BJ (cell line): ENCODE data around the gene FNDC3B. TPM values are rescaled to one million over a fixed set of nuclear protein-coding genes. Genes with fewer than 3 reads are reported as not detected.
"Not testable (repeated sequence)": the region's sequence is repeated elsewhere in the genome, so short reads cannot be mapped to it uniquely, and the experiment has no call there.

Source experiments
- CTCF ChIA-PET: fragments of 350-600 bp; formaldehyde crosslinking; extraction: SDS; loops from one replicate; lab custom pipeline; 2021; ENCODE audit warnings: antibody characterized with exemption, inconsistent platforms; lab: Yijun Ruan, JAX
- POLR2A ChIA-PET: fragments of 300-600 bp; sonication (Branson Sonifier 250); formaldehyde crosslinking; extraction: SDS; loops from one replicate; lab custom pipeline; 2021; ENCODE audit warnings: antibody characterized with exemption; lab: Charles Lee
- DNase-seq: peaks from one replicate; pipeline ENCODE4 v3.0.0-alpha.2; 2011; ENCODE audit warnings: low read depth
- H3K27me3 ChIP-seq: 2 replicates; pipeline ENCODE4 v1.6.0; 2011; ENCODE audit warnings: low read length; ENCODE audit not compliant: control insufficient read depth, insufficient read depth
- H3K36me3 ChIP-seq: 2 replicates; pipeline ENCODE4 v1.5.1; 2011; ENCODE audit warnings: low read length; ENCODE audit not compliant: control insufficient read depth, insufficient read depth
- H3K4me3 ChIP-seq: 2 replicates; pipeline ENCODE4 v1.5.1; 2011; ENCODE audit warnings: low read depth, mild to moderate bottlenecking, control low read depth, low read length
- polyA plus RNA-seq: library from polyadenylated mRNA; depleted of rRNA; stranded (reverse); fragments of >200 nt; gene quantifications from 2 replicates; pipeline ENCODE4 v1.2.3, GENCODE V29; 2011
- TF ChIP-seq, protein P1 (sequence below): IDR thresholded peaks from 2 replicates; pipeline ENCODE4 v1.5.1; 2011; ENCODE audit warnings: low read depth, mild to moderate bottlenecking, control low read depth, inconsistent platforms, low read length, moderate library complexity; ENCODE audit not compliant: insufficient read depth

The FNDC3B gene
- polyA plus RNA-seq, 1 experiment = 28.6 TPM

DNA sequence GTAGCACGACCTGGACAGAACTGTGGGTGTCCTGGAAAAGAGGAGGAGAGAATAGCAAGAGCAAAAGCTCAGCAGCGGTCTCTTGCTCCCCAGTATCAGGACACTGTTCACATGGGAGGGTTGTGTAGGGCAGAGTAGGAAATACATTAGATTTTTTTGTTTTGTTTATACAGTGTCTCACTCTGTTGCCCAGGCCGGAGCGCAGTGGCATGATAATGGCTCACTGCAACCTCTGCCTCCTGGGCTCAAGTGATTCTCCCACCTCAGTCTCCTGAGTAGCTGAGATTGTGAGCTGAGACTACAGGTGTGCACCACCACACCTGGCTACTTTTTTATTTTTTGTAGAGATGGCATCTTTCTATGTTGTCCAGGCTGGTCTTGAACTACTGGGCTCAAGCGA lies 53.3 kb downstream of the FNDC3B start:
- Histone ChIP-seq H3K27me3 (no peaks in the 10 kb centered on the region), H3K36me3 (no peaks in the 10 kb centered on the region; the same call in 1 of the 2 replicates), H3K4me3 (no peak overlapping the region)
- no peak for DNase-seq
- POLR2A ChIA-PET = no interaction called here
- TF ChIP-seq, protein P1, sequence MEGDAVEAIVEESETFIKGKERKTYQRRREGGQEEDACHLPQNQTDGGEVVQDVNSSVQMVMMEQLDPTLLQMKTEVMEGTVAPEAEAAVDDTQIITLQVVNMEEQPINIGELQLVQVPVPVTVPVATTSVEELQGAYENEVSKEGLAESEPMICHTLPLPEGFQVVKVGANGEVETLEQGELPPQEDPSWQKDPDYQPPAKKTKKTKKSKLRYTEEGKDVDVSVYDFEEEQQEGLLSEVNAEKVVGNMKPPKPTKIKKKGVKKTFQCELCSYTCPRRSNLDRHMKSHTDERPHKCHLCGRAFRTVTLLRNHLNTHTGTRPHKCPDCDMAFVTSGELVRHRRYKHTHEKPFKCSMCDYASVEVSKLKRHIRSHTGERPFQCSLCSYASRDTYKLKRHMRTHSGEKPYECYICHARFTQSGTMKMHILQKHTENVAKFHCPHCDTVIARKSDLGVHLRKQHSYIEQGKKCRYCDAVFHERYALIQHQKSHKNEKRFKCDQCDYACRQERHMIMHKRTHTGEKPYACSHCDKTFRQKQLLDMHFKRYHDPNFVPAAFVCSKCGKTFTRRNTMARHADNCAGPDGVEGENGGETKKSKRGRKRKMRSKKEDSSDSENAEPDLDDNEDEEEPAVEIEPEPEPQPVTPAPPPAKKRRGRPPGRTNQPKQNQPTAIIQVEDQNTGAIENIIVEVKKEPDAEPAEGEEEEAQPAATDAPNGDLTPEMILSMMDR = no peak
- CTCF ChIA-PET = interaction anchor here (0.7 kb wide), 1 partner anchor 11 kb away, joined by 3 read pairs; no protein-coding TSS in a partner anchor

DNA sequence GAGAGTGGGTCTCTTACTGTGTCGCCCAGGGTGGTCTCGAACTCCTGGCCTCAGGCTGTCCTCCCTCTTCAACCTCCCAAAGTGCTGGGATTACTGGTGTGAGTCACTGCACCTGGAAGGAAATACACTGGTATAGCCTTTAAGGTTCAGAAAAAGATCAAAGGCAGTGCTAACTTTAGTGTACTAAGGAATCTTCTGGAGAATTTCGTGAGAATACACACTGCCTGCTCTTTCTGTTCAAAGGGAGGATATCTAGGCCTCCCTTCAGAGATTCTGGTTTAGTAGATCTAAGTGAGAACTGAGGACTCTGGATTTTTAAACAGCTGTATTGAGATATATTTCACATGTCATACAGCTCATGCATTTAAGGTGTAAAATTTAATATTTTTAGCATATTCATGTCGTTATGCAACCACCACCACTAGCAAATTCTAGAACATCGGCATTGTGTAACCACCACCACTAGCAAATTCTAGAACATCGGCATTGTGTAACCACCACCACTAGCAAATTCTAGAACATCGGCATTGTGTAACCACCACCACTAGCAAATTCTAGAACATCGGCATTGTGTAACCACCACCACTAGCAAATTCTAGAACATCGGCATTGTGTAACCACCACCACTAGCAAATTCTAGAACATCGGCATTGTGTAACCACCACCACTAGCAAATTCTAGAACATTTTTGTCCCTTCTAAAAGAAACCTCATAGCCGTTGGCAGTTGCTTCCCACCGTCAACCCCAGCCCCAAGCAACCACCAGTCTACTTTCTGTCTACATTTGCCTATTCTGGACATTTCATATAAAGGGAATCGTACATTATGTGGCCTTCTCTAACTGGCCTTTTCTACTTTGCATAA lies 54.4 kb downstream of the FNDC3B start:
- CTCF ChIA-PET = interaction anchor here (0.6 kb wide), 1 partner anchor 10 kb away, joined by 4 read pairs; no protein-coding TSS in a partner anchor
- H3K27me3 ChIP-seq, POLR2A ChIA-PET, DNase-seq, H3K4me3 ChIP-seq, H3K36me3 ChIP-seq: not testable (repeated sequence)

DNA sequence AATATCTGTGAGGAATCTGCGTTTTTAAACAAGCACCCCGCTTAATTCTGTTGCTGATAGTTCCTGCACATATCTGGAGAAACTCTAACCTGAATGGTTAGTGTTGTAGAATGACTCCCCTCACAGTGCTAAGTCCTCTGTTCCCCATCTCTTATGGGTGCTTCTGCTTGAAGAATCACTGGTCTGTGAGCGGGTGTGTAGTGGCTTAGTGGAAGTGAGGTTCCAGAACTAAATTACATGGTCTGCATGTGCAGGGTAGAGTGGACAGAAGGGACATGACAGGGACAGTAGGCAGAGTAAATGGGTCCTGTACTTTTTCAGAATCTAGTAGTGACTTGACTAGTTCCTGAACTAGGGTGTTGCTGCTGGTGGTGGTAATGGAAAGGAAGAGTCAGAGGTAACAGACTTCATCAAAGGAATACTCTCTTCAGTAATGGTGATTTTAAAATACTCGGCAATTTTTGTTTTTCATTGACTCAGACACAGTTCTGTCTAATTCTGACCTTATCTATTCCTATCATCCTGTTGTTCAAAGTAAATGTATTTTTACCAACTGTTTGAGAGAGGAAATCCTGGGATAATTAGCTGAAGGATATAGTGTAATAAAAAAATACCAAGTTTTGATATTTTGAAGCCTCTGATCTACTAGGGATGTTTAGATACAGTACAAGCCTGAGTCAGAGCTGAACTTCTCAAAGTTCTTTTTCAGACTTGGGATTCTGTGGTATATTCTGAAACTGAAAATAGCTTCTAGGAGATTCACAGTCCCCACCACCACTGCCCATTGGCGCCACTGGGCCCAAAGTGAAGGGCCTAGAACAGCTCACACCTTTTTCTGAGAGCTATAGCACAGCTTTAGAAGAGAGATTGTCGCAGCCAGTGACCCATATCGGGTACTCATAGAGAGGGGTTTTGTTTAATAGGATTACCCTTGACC lies 55.5 kb downstream of the FNDC3B start:
- H3K4me3 ChIP-seq = no peak overlapping the region
- CTCF ChIA-PET = interaction anchor here (0.6 kb wide), 1 partner anchor 11 kb away, joined by 4 read pairs; no protein-coding TSS in a partner anchor
- TF ChIP-seq, protein P1 = 0 out of 2 replicates have a peak, but pooled peaks have one; percentile 6
- no peaks in the 10 kb centered on the region for H3K27me3 ChIP-seq
- POLR2A ChIA-PET = no interaction called here
- DNase-seq = no peak
- no peaks in the 10 kb centered on the region; the same call in 1 of the 2 replicates for H3K36me3 ChIP-seq

DNA sequence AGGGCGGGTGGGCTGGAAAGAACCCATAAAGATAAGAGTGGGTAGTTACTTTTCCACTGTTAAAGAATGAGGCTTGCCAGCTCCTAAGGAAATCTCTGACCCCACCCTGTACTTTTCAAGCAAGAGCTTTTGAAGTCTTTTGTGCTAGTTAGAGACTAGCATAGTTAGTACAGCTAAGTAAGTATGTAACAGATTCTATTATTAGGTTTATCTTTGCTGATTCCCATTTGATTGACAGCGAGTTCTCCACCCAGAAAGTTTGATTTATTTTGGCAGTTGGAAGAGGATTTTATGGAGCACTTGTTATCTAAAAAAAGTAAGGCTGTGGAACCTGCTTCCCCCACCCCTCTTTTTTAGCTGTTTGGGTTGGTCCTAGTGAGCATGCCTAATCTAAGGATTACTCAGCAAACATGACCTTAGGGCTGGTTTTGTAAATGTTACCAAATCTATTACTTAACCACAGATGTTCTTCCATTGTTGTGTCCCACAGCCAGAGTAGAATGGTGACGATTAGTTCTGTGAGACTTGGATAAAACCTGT lies 57.6 kb downstream of the FNDC3B start:
- ChIA-PET POLR2A (no interaction called here), CTCF (no interaction called here)
- Histone ChIP-seq H3K4me3 (no peak overlapping the region), H3K27me3 (no peaks in the 10 kb centered on the region), H3K36me3 (no peaks in the 10 kb centered on the region; the same call in 1 of the 2 replicates)
- TF ChIP-seq, protein P1 = no peak
- peak; percentile 50 for DNase-seq

DNA sequence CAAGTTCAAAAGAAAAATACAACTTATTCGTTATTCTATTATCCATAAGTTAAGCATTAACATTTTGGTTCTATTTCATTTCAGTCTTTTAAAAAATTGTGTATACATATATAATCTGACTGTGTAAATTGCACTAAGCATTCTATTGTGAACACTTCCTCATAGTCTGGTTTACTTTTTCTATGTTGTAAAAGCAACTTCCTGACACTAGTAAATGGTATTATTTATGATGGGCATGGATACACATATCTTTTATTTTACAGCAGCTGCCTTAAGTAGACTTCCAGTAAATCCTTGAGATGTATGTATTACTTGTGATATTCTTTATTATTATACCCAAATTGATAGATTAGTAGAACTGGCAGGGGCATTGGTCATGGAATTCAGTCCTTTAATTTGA lies 58.2 kb downstream of the FNDC3B start:
- POLR2A ChIA-PET = no interaction called here

More for the DNA sequence above, 58.2 kb downstream of the FNDC3B start:
- Histone ChIP-seq H3K4me3 (no peak overlapping the region), H3K27me3 (no peaks in the 10 kb centered on the region), H3K36me3 (no peaks in the 10 kb centered on the region; the same call in 1 of the 2 replicates)
- no peak for DNase-seq
- TF ChIP-seq, protein P1 = no peak
- CTCF ChIA-PET = no interaction called here
